GM18951 (cell line): ENCODE measurements around the gene TESK2.

Source experiments
- POLR2A ChIP-seq: IDR thresholded peaks from 4 replicates; pipeline ENCODE4 v1.6.1; 2011; ENCODE audit warnings: mild to moderate bottlenecking; ENCODE audit not compliant: insufficient read length, insufficient read depth; ENCODE audit errors: extremely low read depth
- in situ Hi-C: fragments of 300-500 bp; cut with MboI; formaldehyde crosslinking; loops from one replicate; pipeline ENCODE4 v1.12.0; 2022; ENCODE audit warnings: low sequenced_read_pairs, mixed read lengths, inconsistent platforms; ENCODE audit not compliant: unreplicated experiment

The TESK2 gene

GRCh38 chr1:45314266-45314665 lies 176.7 kb downstream of the TESK2 start:
- in situ Hi-C loops = no loop called here
- no peak for TF ChIP-seq POLR2A

- TF ChIP-seq POLR2A = no peak
- in situ Hi-C loops = no loop called here
These were observed 184.1 kb downstream of the TESK2 start for GRCh38 chr1:45306905-45307304.

GRCh38 chr1:45306319-45306718 lies 184.6 kb downstream of the TESK2 start:
- in situ Hi-C loops = no loop called here
- TF ChIP-seq POLR2A = no peak

GRCh38 chr1:45305231-45305630 lies 185.7 kb downstream of the TESK2 start:
- TF ChIP-seq POLR2A = no peak
- in situ Hi-C loops = no loop called here

- TF ChIP-seq POLR2A = no peak
- in situ Hi-C loops = loop anchor here (5.0 kb wide), 1 partner anchor 292 kb away; the partner anchor contains the start of genes HECTD3 and UROD
These were observed 186.5 kb downstream of the TESK2 start for GRCh38 chr1:45304311-45305081.

GRCh38 chr1:45303520-45304310 lies 187.2 kb downstream of the TESK2 start:
- TF ChIP-seq POLR2A = peak; percentile 82
- in situ Hi-C loops = loop anchor here (5.0 kb wide), 1 partner anchor 291 kb away; the partner anchor contains the start of genes HECTD3 and UROD

GRCh38 chr1:45302505-45303150 lies 188.3 kb downstream of the TESK2 start:
- in situ Hi-C loops = loop anchor here (5.0 kb wide), 1 partner anchor 290 kb away; the partner anchor contains the start of genes HECTD3 and UROD
- no peak for TF ChIP-seq POLR2A

GRCh38 chr1:45300669-45300997 lies 190.3 kb downstream of the TESK2 start:
- no peak for TF ChIP-seq POLR2A
- in situ Hi-C loops = loop anchor here (5.0 kb wide), 1 partner anchor 288 kb away; the partner anchor contains the start of genes HECTD3 and UROD

GRCh38 chr1:45299981-45300668 lies 190.8 kb downstream of the TESK2 start:
- in situ Hi-C loops = loop anchor here (5.0 to 25.0 kb wide), 2 partner anchors 288 to 438 kb away; partner anchors contain the start of genes HECTD3 and UROD
- no peak for TF ChIP-seq POLR2A

GRCh38 chr1:45299296-45299695 lies 191.7 kb downstream of the TESK2 start:
- no peak for TF ChIP-seq POLR2A
- in situ Hi-C loops = loop anchor here (25.0 kb wide), 1 partner anchor 437 kb away; no protein-coding TSS in a partner anchor

- TF ChIP-seq POLR2A = no peak
- in situ Hi-C loops = loop anchor here (25.0 kb wide), 1 partner anchor 436 kb away; no protein-coding TSS in a partner anchor
These were observed 193.2 kb downstream of the TESK2 start for GRCh38 chr1:45297666-45298356.
